ENCODE data around the gene PLA2G4E.

GRCh38 chr15:42042602-42043400 lies 22.0 kb upstream of the PLA2G4E start:
- TF ChIP-seq, protein P1, sequence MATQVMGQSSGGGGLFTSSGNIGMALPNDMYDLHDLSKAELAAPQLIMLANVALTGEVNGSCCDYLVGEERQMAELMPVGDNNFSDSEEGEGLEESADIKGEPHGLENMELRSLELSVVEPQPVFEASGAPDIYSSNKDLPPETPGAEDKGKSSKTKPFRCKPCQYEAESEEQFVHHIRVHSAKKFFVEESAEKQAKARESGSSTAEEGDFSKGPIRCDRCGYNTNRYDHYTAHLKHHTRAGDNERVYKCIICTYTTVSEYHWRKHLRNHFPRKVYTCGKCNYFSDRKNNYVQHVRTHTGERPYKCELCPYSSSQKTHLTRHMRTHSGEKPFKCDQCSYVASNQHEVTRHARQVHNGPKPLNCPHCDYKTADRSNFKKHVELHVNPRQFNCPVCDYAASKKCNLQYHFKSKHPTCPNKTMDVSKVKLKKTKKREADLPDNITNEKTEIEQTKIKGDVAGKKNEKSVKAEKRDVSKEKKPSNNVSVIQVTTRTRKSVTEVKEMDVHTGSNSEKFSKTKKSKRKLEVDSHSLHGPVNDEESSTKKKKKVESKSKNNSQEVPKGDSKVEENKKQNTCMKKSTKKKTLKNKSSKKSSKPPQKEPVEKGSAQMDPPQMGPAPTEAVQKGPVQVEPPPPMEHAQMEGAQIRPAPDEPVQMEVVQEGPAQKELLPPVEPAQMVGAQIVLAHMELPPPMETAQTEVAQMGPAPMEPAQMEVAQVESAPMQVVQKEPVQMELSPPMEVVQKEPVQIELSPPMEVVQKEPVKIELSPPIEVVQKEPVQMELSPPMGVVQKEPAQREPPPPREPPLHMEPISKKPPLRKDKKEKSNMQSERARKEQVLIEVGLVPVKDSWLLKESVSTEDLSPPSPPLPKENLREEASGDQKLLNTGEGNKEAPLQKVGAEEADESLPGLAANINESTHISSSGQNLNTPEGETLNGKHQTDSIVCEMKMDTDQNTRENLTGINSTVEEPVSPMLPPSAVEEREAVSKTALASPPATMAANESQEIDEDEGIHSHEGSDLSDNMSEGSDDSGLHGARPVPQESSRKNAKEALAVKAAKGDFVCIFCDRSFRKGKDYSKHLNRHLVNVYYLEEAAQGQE (IDR thresholded peaks at IDR 0.05; ENCODE audit: insufficient read depth in 1 of 2, low read depth in 2 of 2, low read length in 1 of 2) = no peak
- no peak for TF ChIP-seq CTCF (IDR thresholded peaks at IDR 0.05)
- TF ChIP-seq POLR2AphosphoS5 (IDR thresholded peaks at IDR 0.05; ENCODE audit: low read depth, low read length) = no peak
